HG02610 (cell line): ENCODE results near the gene TGFBR3.

Experiments
- ATAC-seq: cut with Tn5 transposase; IDR thresholded peaks from one replicate; pipeline ENCODE4 v1.9.1; 2021; ENCODE audit warnings: mild to moderate bottlenecking, moderate library complexity; ENCODE audit not compliant: unreplicated experiment

TGFBR3 gene

GRCh38 chr1:91783423-91784170 is 102.4 kb downstream of the TGFBR3 start:
- no peak for ATAC-seq

GRCh38 chr1:91781901-91782622 is 103.9 kb downstream of the TGFBR3 start:
- no peak for ATAC-seq

GRCh38 chr1:91781371-91781825 is 104.6 kb downstream of the TGFBR3 start:
- no peak for ATAC-seq

GRCh38 chr1:91779548-91780021 is 106.4 kb downstream of the TGFBR3 start:
- no peak for ATAC-seq

- no peak for ATAC-seq
Measured at GRCh38 chr1:91778964-91779363, 107.0 kb downstream of the TGFBR3 start.

GRCh38 chr1:91777630-91778300 is 108.2 kb downstream of the TGFBR3 start:
- ATAC-seq = no peak

GRCh38 chr1:91777196-91777595 is 108.8 kb downstream of the TGFBR3 start:
- ATAC-seq = no peak

- no peak for ATAC-seq
Measured at GRCh38 chr1:91776068-91776794, 109.7 kb downstream of the TGFBR3 start.

- ATAC-seq = no peak
Measured at GRCh38 chr1:91775227-91775626, 110.7 kb downstream of the TGFBR3 start.

- ATAC-seq = no peak
Measured at GRCh38 chr1:91774520-91775203, 111.3 kb downstream of the TGFBR3 start.

- no peak for ATAC-seq
Measured at GRCh38 chr1:91771717-91772116, 114.2 kb downstream of the TGFBR3 start.

GRCh38 chr1:91770667-91771268 is 115.2 kb downstream of the TGFBR3 start:
- no peak for ATAC-seq

- no peak for ATAC-seq
Measured at GRCh38 chr1:91769742-91770141, 116.2 kb downstream of the TGFBR3 start.

- ATAC-seq = no peak
Measured at GRCh38 chr1:91768786-91769725, 116.9 kb downstream of the TGFBR3 start.

GRCh38 chr1:91768120-91768519 is 117.8 kb downstream of the TGFBR3 start:
- ATAC-seq = no peak

- ATAC-seq = no peak
Measured at GRCh38 chr1:91766883-91767282, 119.1 kb downstream of the TGFBR3 start.

GRCh38 chr1:91765880-91766443 is 120.0 kb downstream of the TGFBR3 start:
- ATAC-seq = no peak

GRCh38 chr1:91765293-91765692 is 120.7 kb downstream of the TGFBR3 start:
- ATAC-seq = no peak
